A549 (cell line): Measurements from ENCODE around the gene UBAP1L. TPM values are rescaled to one million over a fixed set of nuclear protein-coding genes. Genes with fewer than 3 reads are reported as not detected.

ENCODE experiments used
- ATAC-seq, 2 experiments: fragments of 200-7000 bp in 1 of 2; fragments of >200 bp in 1 of 2; cut with Nextera tagmentation in 1 of 2; cut with Tn5 transposase in 1 of 2; 3 replicates each; pipeline versions ENCODE4 v1.8.0 to v1.9.1; 2018 to 2020; ENCODE audit warnings: mild to moderate bottlenecking in 1 of 2, moderate library complexity in 1 of 2
- CTCF ChIA-PET: fragments of 300-600 bp; sonication (Branson Sonifier 250); formaldehyde crosslinking; extraction: SDS; loops from one replicate; lab custom pipeline; 2021; ENCODE audit warnings: antibody characterized with exemption, inconsistent platforms; lab: Yijun Ruan, JAX
- POLR2A ChIA-PET: fragments of 350-600 bp; formaldehyde crosslinking; extraction: SDS; loops from one replicate; lab custom pipeline; 2021; ENCODE audit warnings: antibody characterized with exemption, inconsistent platforms; lab: Yijun Ruan, JAX
- DNase-seq, 2 experiments: peaks; one replicate each; pipeline versions ENCODE4 v3.0.0 to v3.0.0-alpha.2; 2011 to 2016; ENCODE audit warnings: low read depth in 1 of 2, low spot score in 1 of 2
- FAIRE-seq: peaks from 2 replicates; lab custom pipeline; 2011; peaks lifted over from hg19 to GRCh38; lab: Jason Lieb, UNC
- H3K27ac ChIP-seq, 2 experiments: fragments of >200 bp; sonication (Bioruptor Twin); formaldehyde crosslinking; 3 replicates each; pipeline ENCODE4 v1.5.1; 2016 to 2017
- H3K4me1 ChIP-seq: fragments of >200 bp; sonication (Bioruptor Twin); formaldehyde crosslinking; 3 replicates; pipeline ENCODE4 v1.6.1; 2016
- H3K4me2 ChIP-seq: fragments of >200 bp; sonication (Bioruptor Twin); formaldehyde crosslinking; 3 replicates; pipeline ENCODE4 v1.6.1; 2016
- H3K4me3 ChIP-seq: fragments of >200 bp; sonication (Bioruptor Twin); formaldehyde crosslinking; 3 replicates; pipeline ENCODE4 v1.5.1; 2016
- H3K9me3 ChIP-seq: fragments of >200 bp; sonication (Bioruptor Twin); formaldehyde crosslinking; 3 replicates; pipeline ENCODE4 v1.6.1; 2016
- ATOH8 ChIP-seq: fragments of 250-450 bp; sonication (Bioruptor Pico); IDR thresholded peaks from 2 replicates; pipeline ENCODE4 v1.5.0; 2020; ENCODE audit warnings: low read depth, mild to moderate bottlenecking, moderate library complexity
- BCL3 ChIP-seq: fragments of >200 bp; sonication (Bioruptor Twin); formaldehyde crosslinking; IDR thresholded peaks from 3 replicates; pipeline ENCODE4 v1.6.1; 2016
- CBX8 ChIP-seq: fragments of 200-600 bp; sonication (generic); IDR thresholded peaks from 2 replicates; pipeline ENCODE4 v1.6.1; 2016
- CHD2 ChIP-seq: fragments of 150-350 bp; IDR thresholded peaks from 2 replicates; pipeline ENCODE4 v1.6.1; 2014; ENCODE audit warnings: low read length; ENCODE audit not compliant: partially characterized antibody
- E2F6 ChIP-seq: IDR thresholded peaks from 2 replicates; pipeline ENCODE4 v1.6.1; 2012; ENCODE audit warnings: low read depth, borderline replicate concordance
- FOSL2 ChIP-seq, 2 experiments: fragments of 450-650 bp in 1 of 2; fragments of >200 bp in 1 of 2; sonication (Bioruptor Twin) in 1 of 2; formaldehyde crosslinking; IDR thresholded peaks; 2 replicates each; pipeline versions ENCODE4 v1.5.0 to v1.6.1; 2016 to 2020; ENCODE audit warnings: mild to moderate bottlenecking in 1 of 2, moderate library complexity in 1 of 2
- GATA3 ChIP-seq: IDR thresholded peaks from 2 replicates; pipeline ENCODE4 v1.6.1; 2012; ENCODE audit warnings: borderline replicate concordance
- HDAC2 ChIP-seq: fragments of 200-600 bp; sonication (generic); IDR thresholded peaks from 2 replicates; pipeline ENCODE4 v1.6.1; 2016
- HEYL ChIP-seq: fragments of 250-450 bp; sonication (Bioruptor Pico); IDR thresholded peaks from 2 replicates; pipeline ENCODE4 v1.8.0; 2021; ENCODE audit warnings: mild to moderate bottlenecking, moderate library complexity
- HMGXB4 ChIP-seq: fragments of 250-450 bp; sonication (Bioruptor Pico); IDR thresholded peaks from 2 replicates; pipeline ENCODE4 v1.5.0; 2021; ENCODE audit warnings: mild to moderate bottlenecking, moderate library complexity, borderline replicate concordance
- JUNB ChIP-seq: fragments of >200 bp; sonication (Bioruptor Twin); formaldehyde crosslinking; IDR thresholded peaks from 2 replicates; pipeline ENCODE4 v1.6.1; 2016
- KDM1A ChIP-seq: fragments of 200-600 bp; sonication (generic); IDR thresholded peaks from 2 replicates; pipeline ENCODE4 v1.6.1; 2016; ENCODE audit warnings: low read depth, mild to moderate bottlenecking
- MAZ ChIP-seq: fragments of 150-350 bp; IDR thresholded peaks from 2 replicates; pipeline ENCODE4 v1.6.1; 2014; ENCODE audit warnings: antibody characterized with exemption, low read depth, low read length, borderline replicate concordance
- MYC ChIP-seq: IDR thresholded peaks from 2 replicates; pipeline ENCODE4 v1.6.1; 2012; ENCODE audit warnings: mild to moderate bottlenecking, inconsistent platforms, low read length, improper control_type of control experiment, borderline replicate concordance
- NPAS2 ChIP-seq: fragments of 250-450 bp; sonication (Bioruptor Pico); IDR thresholded peaks from 2 replicates; pipeline ENCODE4 v1.8.0; 2022; ENCODE audit warnings: mild to moderate bottlenecking, moderate library complexity, borderline replicate concordance
- POLR2AphosphoS2 ChIP-seq: conservative IDR thresholded peaks from 2 replicates; pipeline ENCODE4 v1.6.1; 2012; ENCODE audit warnings: low read length, improper control_type of control experiment, inconsistent platforms
- RNF2 ChIP-seq: fragments of 200-600 bp; sonication (generic); IDR thresholded peaks from 2 replicates; pipeline ENCODE4 v1.6.1; 2016; ENCODE audit warnings: low read depth, mild to moderate bottlenecking, antibody characterized with exemption, moderate library complexity, borderline replicate concordance
- USF2 ChIP-seq: fragments of 450-650 bp; IDR thresholded peaks from 2 replicates; pipeline ENCODE4 v1.6.1; 2014; ENCODE audit warnings: antibody characterized with exemption
- ZC3H11A ChIP-seq: fragments of 450-650 bp; IDR thresholded peaks from 2 replicates; pipeline ENCODE4 v1.6.1; 2014; ENCODE audit warnings: antibody characterized with exemption, mild to moderate bottlenecking
- ZNF302 ChIP-seq: fragments of 250-450 bp; sonication (Bioruptor Pico); IDR thresholded peaks from 2 replicates; pipeline ENCODE4 v1.9.0; 2021; ENCODE audit warnings: inconsistent platforms, mild to moderate bottlenecking, moderate library complexity
- WGBS: methylation state at CpG from one replicate; pipeline ENCODE4 v1.1.6; 2017; ENCODE audit errors: missing lambda C conversion rate; 5-methylcytosine and 5-hydroxymethylcytosine counted together
- polyA plus RNA-seq, 4 experiments: library from polyadenylated mRNA; depleted of rRNA in 3 of 4; stranded (reverse); fragments of >200 nt; fragmentation: RNase III in 1 of 4; extraction: RNeasy Plus Mini Kit Qiagen cat#74134 plus additional on column Dnase treatment in 1 of 4; gene quantifications; 2 replicates in 3 of 4; 3 replicates in 1 of 4; pipeline ENCODE4 v1.2.3, GENCODE V29; 2011 to 2017
- TF ChIP-seq, protein P1 (sequence below): IDR thresholded peaks from 2 replicates; pipeline ENCODE4 v1.6.1; 2012
- TF ChIP-seq, protein P2 (sequence below): fragments of >200 bp; sonication (Bioruptor Twin); formaldehyde crosslinking; IDR thresholded peaks from 3 replicates; pipeline ENCODE4 v1.5.1; 2016
- TF ChIP-seq, protein P3 (sequence below): fragments of 200-600 bp; sonication (generic); IDR thresholded peaks from 2 replicates; pipeline ENCODE4 v1.6.1; 2016; ENCODE audit warnings: antibody characterized with exemption, mild to moderate bottlenecking, moderate library complexity

UBAP1L gene
- polyA plus RNA-seq, 2 of the 4 experiments (the other 2 are of a cell fraction), result 0.84 to 0.87 TPM

GRCh38 chr15:65072027-65072426 lies 43.0 kb downstream of the UBAP1L start:
- 100% methylated on average over 1 of the region's 1 CpG for WGBS
- H3K4me1 ChIP-seq, result peaks cover 5% of the 10 kb centered on the region; the same call in 2 of the 3 replicates
- TF ChIP-seq JUNB (no peak), KDM1A (no peak), GATA3 (no peak), CHD2 (no peak), MAZ (no peak), RNF2 (no peak), ZC3H11A (no peak)
- TF ChIP-seq, protein P1, sequence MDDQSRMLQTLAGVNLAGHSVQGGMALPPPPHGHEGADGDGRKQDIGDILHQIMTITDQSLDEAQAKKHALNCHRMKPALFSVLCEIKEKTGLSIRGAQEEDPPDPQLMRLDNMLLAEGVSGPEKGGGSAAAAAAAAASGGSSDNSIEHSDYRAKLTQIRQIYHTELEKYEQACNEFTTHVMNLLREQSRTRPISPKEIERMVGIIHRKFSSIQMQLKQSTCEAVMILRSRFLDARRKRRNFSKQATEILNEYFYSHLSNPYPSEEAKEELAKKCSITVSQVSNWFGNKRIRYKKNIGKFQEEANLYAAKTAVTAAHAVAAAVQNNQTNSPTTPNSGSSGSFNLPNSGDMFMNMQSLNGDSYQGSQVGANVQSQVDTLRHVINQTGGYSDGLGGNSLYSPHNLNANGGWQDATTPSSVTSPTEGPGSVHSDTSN, result no peak
- H3K4me2 ChIP-seq, result no peak overlapping the region
- no peak overlapping the region for H3K4me3 ChIP-seq
- H3K27ac ChIP-seq, result no peak overlapping the region; a peak in 1 of 6 replicates
- POLR2A ChIA-PET, result no interaction called here
- ATAC-seq (no peak), FAIRE-seq (no peak), DNase-seq (no peak)
- H3K9me3 ChIP-seq, result no peaks in the 10 kb centered on the region
- CTCF ChIA-PET, result interaction anchor here (7.3 to 32.9 kb wide), 3 partner anchors 14 to 39 kb away, joined by 75 to 1280 read pairs (median 254); partner anchors contain the start of genes MTFMT, RASL12 and SLC51B

DNA sequence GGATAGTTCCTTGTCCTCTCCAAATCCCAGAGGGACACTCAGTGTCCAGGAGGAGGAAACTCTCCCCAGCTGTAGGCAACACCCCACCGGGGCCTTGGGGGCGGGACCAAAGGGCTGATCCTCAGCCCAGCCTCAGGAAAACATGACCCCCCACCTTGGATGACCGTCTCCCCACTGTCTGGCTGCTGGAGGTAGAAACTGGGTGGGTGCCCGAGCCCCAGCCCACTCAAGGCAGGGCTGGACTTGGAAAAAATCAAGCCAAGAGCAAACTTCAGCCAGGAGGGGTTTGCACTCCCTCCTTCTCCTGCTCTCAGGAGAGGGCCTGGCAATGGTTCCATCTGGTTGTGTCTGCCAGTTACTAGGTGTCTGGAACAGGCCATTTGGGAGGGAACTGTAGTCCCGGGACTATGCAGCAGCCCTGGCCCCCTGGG lies 43.6 kb downstream of the UBAP1L start:
- peaks cover 5% of the 10 kb centered on the region; the same call in 2 of the 3 replicates for H3K4me1 ChIP-seq
- no peak overlapping the region; a peak in 1 of 6 replicates for H3K27ac ChIP-seq
- H3K9me3 ChIP-seq, result no peaks in the 10 kb centered on the region
- peak in 1 of 2 experiments; percentile 20; a peak in 2 of 6 replicates for ATAC-seq
- ChIA-PET CTCF (interaction anchor here (32.9 to 33.7 kb wide), 2 partner anchors 2 to 17 kb away, joined by 1280 read pairs; partner anchors contain the start of genes KBTBD13, RASL12 and SLC51B), POLR2A (no interaction called here)
- TF ChIP-seq, protein P2, sequence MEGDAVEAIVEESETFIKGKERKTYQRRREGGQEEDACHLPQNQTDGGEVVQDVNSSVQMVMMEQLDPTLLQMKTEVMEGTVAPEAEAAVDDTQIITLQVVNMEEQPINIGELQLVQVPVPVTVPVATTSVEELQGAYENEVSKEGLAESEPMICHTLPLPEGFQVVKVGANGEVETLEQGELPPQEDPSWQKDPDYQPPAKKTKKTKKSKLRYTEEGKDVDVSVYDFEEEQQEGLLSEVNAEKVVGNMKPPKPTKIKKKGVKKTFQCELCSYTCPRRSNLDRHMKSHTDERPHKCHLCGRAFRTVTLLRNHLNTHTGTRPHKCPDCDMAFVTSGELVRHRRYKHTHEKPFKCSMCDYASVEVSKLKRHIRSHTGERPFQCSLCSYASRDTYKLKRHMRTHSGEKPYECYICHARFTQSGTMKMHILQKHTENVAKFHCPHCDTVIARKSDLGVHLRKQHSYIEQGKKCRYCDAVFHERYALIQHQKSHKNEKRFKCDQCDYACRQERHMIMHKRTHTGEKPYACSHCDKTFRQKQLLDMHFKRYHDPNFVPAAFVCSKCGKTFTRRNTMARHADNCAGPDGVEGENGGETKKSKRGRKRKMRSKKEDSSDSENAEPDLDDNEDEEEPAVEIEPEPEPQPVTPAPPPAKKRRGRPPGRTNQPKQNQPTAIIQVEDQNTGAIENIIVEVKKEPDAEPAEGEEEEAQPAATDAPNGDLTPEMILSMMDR, result no peak
- no peak for TF ChIP-seq CHD2
- no peak for TF ChIP-seq POLR2AphosphoS2
- no peak for TF ChIP-seq MYC
- no peak for TF ChIP-seq CBX8
- TF ChIP-seq, protein P3, sequence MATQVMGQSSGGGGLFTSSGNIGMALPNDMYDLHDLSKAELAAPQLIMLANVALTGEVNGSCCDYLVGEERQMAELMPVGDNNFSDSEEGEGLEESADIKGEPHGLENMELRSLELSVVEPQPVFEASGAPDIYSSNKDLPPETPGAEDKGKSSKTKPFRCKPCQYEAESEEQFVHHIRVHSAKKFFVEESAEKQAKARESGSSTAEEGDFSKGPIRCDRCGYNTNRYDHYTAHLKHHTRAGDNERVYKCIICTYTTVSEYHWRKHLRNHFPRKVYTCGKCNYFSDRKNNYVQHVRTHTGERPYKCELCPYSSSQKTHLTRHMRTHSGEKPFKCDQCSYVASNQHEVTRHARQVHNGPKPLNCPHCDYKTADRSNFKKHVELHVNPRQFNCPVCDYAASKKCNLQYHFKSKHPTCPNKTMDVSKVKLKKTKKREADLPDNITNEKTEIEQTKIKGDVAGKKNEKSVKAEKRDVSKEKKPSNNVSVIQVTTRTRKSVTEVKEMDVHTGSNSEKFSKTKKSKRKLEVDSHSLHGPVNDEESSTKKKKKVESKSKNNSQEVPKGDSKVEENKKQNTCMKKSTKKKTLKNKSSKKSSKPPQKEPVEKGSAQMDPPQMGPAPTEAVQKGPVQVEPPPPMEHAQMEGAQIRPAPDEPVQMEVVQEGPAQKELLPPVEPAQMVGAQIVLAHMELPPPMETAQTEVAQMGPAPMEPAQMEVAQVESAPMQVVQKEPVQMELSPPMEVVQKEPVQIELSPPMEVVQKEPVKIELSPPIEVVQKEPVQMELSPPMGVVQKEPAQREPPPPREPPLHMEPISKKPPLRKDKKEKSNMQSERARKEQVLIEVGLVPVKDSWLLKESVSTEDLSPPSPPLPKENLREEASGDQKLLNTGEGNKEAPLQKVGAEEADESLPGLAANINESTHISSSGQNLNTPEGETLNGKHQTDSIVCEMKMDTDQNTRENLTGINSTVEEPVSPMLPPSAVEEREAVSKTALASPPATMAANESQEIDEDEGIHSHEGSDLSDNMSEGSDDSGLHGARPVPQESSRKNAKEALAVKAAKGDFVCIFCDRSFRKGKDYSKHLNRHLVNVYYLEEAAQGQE, result no peak
- no peak for TF ChIP-seq USF2
- no peak for TF ChIP-seq FOSL2 (IDR thresholded peaks at IDR 0.05)
- TF ChIP-seq FOSL2 (CRISPR knock-in tag; IDR thresholded peaks at IDR 0.05), result no peak
- no peak for TF ChIP-seq E2F6
- TF ChIP-seq HEYL, result no peak
- TF ChIP-seq ZNF302 (CRISPR knock-in tag), result no peak
- TF ChIP-seq HMGXB4 (CRISPR knock-in tag), result no peak
- TF ChIP-seq BCL3, result no peak
- TF ChIP-seq NPAS2 (CRISPR knock-in tag), result no peak
- TF ChIP-seq HDAC2, result no peak
- no peak for TF ChIP-seq ATOH8
- FAIRE-seq, result no peak
- 75% methylated on average over 5 of the region's 5 CpGs for WGBS
- no peak for DNase-seq
- no peak overlapping the region for H3K4me3 ChIP-seq
- no peak overlapping the region for H3K4me2 ChIP-seq
